DND-41 (cell line): ENCODE measurements around the gene ZBED1.
"Not testable (repeated sequence)": the region's sequence is repeated elsewhere in the genome, so short reads cannot be mapped to it uniquely, and the experiment has no call there.

Source experiments
- ATAC-seq: fragments of 200-7000 bp; cut with Tn5 transposase; 3 replicates; pipeline ENCODE4 v1.9.1; 2021; ENCODE audit warnings: low read depth; ENCODE audit not compliant: insufficient read depth
- DNase-seq: peaks from one replicate; pipeline ENCODE4 v3.0.0-alpha.2; 2020
- H2AFZ ChIP-seq: 2 replicates; pipeline ENCODE4 v1.6.0; 2012; ENCODE audit warnings: low read depth, low read length
- H3K27ac ChIP-seq: 2 replicates; pipeline ENCODE4 v1.5.1; 2012; ENCODE audit warnings: low read length, inconsistent platforms
- H3K27me3 ChIP-seq: fragments of 200-600 bp; sonication (generic); 2 replicates; pipeline ENCODE4 v1.6.0; 2012; ENCODE audit warnings: low read length, mild to moderate bottlenecking, inconsistent platforms; ENCODE audit not compliant: insufficient read depth, poor library complexity
- H3K36me3 ChIP-seq: 2 replicates; pipeline ENCODE4 v1.5.1; 2012; ENCODE audit warnings: low read length, inconsistent platforms; ENCODE audit not compliant: insufficient read depth
- H3K4me1 ChIP-seq: 2 replicates; pipeline ENCODE4 v1.5.1; 2012; ENCODE audit warnings: mild to moderate bottlenecking, low read length; ENCODE audit not compliant: insufficient read depth
- H3K4me2 ChIP-seq: 2 replicates; pipeline ENCODE4 v1.6.0; 2012; ENCODE audit warnings: mild to moderate bottlenecking, moderate library complexity, low read length, inconsistent platforms; ENCODE audit not compliant: insufficient read depth
- H3K4me3 ChIP-seq, 2 experiments: fragments of 200-600 bp in 1 of 2; shearing (Covaris generic) in 1 of 2; 2 replicates each; pipeline ENCODE4 v1.5.1; 2012 to 2016; ENCODE audit warnings: inconsistent platforms in 2 of 2, low read length in 2 of 2, mild to moderate bottlenecking in 2 of 2, low read depth in 1 of 2, moderate library complexity in 1 of 2
- H3K79me2 ChIP-seq: 2 replicates; pipeline ENCODE4 v1.6.0; 2012; ENCODE audit warnings: low read length, inconsistent platforms; ENCODE audit not compliant: insufficient read depth
- H3K9ac ChIP-seq: 2 replicates; pipeline ENCODE4 v1.6.0; 2012; ENCODE audit warnings: low read depth, mild to moderate bottlenecking, inconsistent platforms, low read length, moderate library complexity
- H3K9me3 ChIP-seq: 2 replicates; pipeline ENCODE4 v1.5.1; 2012; ENCODE audit warnings: low read length, moderate library complexity, mild to moderate bottlenecking, inconsistent platforms; ENCODE audit not compliant: insufficient read depth, severe bottlenecking
- H4K20me1 ChIP-seq: 2 replicates; pipeline ENCODE4 v1.6.0; 2012; ENCODE audit warnings: low read length; ENCODE audit not compliant: insufficient read depth
- CTCF ChIP-seq: IDR thresholded peaks from 2 replicates; pipeline ENCODE4 v1.5.1; 2012; ENCODE audit warnings: borderline replicate concordance, low read length, moderate library complexity, mild to moderate bottlenecking; ENCODE audit not compliant: poor library complexity, severe bottlenecking; ENCODE audit errors: extremely low read depth
- EZH2 ChIP-seq: IDR thresholded peaks from 3 replicates; pipeline ENCODE4 v1.6.1; 2012; ENCODE audit warnings: borderline replicate concordance, low read depth, mild to moderate bottlenecking, moderate library complexity, low read length, inconsistent platforms; ENCODE audit not compliant: severe bottlenecking

The ZBED1 gene

GRCh38 chrX:2474280-2474962, 26.4 kb downstream of the ZBED1 start:
- H3K9me3 ChIP-seq: no peaks in the 10 kb centered on the region
- H3K4me2 ChIP-seq: no peak overlapping the region
- ATAC-seq (no peak), DNase-seq (no peak)
- no peak for TF ChIP-seq EZH2
- TF ChIP-seq CTCF: no peak
- no peak overlapping the region for H3K27ac ChIP-seq
- H3K9ac ChIP-seq: no peak overlapping the region
- no peaks in the 10 kb centered on the region for H3K4me1 ChIP-seq
- H3K27me3 ChIP-seq: no peaks in the 10 kb centered on the region
- no peak overlapping the region for H3K4me3 ChIP-seq
- peaks cover 2% of the 10 kb centered on the region; the same call in 1 of the 2 replicates for H3K36me3 ChIP-seq
- H4K20me1 ChIP-seq: peaks cover 30% of the 10 kb centered on the region
- H2AFZ ChIP-seq: no peak overlapping the region
- peaks cover 50% of the 10 kb centered on the region for H3K79me2 ChIP-seq

GRCh38 chrX:2473064-2473463, 27.7 kb downstream of the ZBED1 start:
- Histone ChIP-seq H4K20me1 (peaks cover 33% of the 10 kb centered on the region), H3K79me2 (peaks cover 46% of the 10 kb centered on the region)
- not testable (repeated sequence) for H3K4me2 ChIP-seq, ATAC-seq, H3K27me3 ChIP-seq, H3K27ac ChIP-seq, H3K4me3 ChIP-seq, H3K36me3 ChIP-seq, H3K9ac ChIP-seq, H3K4me1 ChIP-seq, H3K9me3 ChIP-seq, DNase-seq, H2AFZ ChIP-seq

GRCh38 chrX:2471641-2472040, 29.1 kb downstream of the ZBED1 start:
- no peak overlapping the region for H3K4me3 ChIP-seq
- H3K4me1 ChIP-seq: no peaks in the 10 kb centered on the region
- ATAC-seq: no peak
- peaks cover 37% of the 10 kb centered on the region for H4K20me1 ChIP-seq
- H3K79me2 ChIP-seq: peaks cover 46% of the 10 kb centered on the region
- no peak overlapping the region for H3K9ac ChIP-seq
- H3K4me2 ChIP-seq: no peak overlapping the region
- H3K27ac ChIP-seq: no peak overlapping the region
- H2AFZ ChIP-seq: no peak overlapping the region
- TF ChIP-seq CTCF (no peak), EZH2 (no peak)
- no peaks in the 10 kb centered on the region for H3K36me3 ChIP-seq
- DNase-seq: no peak
- H3K27me3 ChIP-seq: no peaks in the 10 kb centered on the region
- H3K9me3 ChIP-seq: no peaks in the 10 kb centered on the region

GRCh38 chrX:2471126-2471525, 29.6 kb downstream of the ZBED1 start:
- H3K4me3 ChIP-seq, H3K27ac ChIP-seq, H3K9me3 ChIP-seq, DNase-seq, H3K9ac ChIP-seq, H3K36me3 ChIP-seq, ATAC-seq, H2AFZ ChIP-seq, H3K27me3 ChIP-seq, H3K4me1 ChIP-seq, H3K4me2 ChIP-seq: not testable (repeated sequence)
- H4K20me1 ChIP-seq: peaks cover 37% of the 10 kb centered on the region
- peaks cover 51% of the 10 kb centered on the region for H3K79me2 ChIP-seq

- Histone ChIP-seq H3K79me2 (peaks cover 40% of the 10 kb centered on the region), H4K20me1 (peaks cover 30% of the 10 kb centered on the region)
- not testable (repeated sequence) for DNase-seq, H3K9ac ChIP-seq, H3K4me2 ChIP-seq, H3K27ac ChIP-seq, H2AFZ ChIP-seq, H3K4me1 ChIP-seq, H3K9me3 ChIP-seq, ATAC-seq, H3K27me3 ChIP-seq, H3K4me3 ChIP-seq, H3K36me3 ChIP-seq
Observed at GRCh38 chrX:2469852-2470251, 30.9 kb downstream of the ZBED1 start.
